Endothelial cell of umbilical vein (primary cell): ENCODE results near the gene R3HCC1L.

ENCODE experiments used
- CTCF ChIP-seq, 2 donors: IDR thresholded peaks; 1 replicate in 1 of 2; 2 replicates in 1 of 2; pipeline ENCODE4 v1.5.1; 2011; ENCODE audit warnings: low read length in 2 of 2, mild to moderate bottlenecking in 2 of 2, moderate library complexity in 2 of 2, control low read depth in 1 of 2, inconsistent platforms in 1 of 2, low read depth in 1 of 2; ENCODE audit not compliant: insufficient read depth in 1 of 2; ENCODE audit errors: extremely low read depth in 1 of 2
- FOS ChIP-seq: IDR thresholded peaks from 2 replicates; pipeline ENCODE4 v1.6.1; 2011; ENCODE audit warnings: mild to moderate bottlenecking, low read length, moderate library complexity, borderline replicate concordance; ENCODE audit not compliant: insufficient read depth
- GATA2 ChIP-seq: IDR thresholded peaks from 2 replicates; pipeline ENCODE4 v1.7.0; 2011; ENCODE audit warnings: low read depth, mild to moderate bottlenecking, moderate library complexity, mixed read lengths, low read length; ENCODE audit not compliant: insufficient read length, insufficient read depth
- JUN ChIP-seq: IDR thresholded peaks from 2 replicates; pipeline ENCODE4 v1.6.1; 2011; ENCODE audit warnings: borderline replicate concordance, low read depth; ENCODE audit not compliant: insufficient read length, insufficient read depth
- POLR2A ChIP-seq: IDR thresholded peaks from 2 replicates; pipeline ENCODE4 v1.6.1; 2012; ENCODE audit warnings: low read depth, mild to moderate bottlenecking, control low read depth, low read length
- POLR2AphosphoS5 ChIP-seq: IDR thresholded peaks from 2 replicates; pipeline ENCODE4 v1.6.1; 2012; ENCODE audit warnings: low read depth, mild to moderate bottlenecking, control low read depth, low read length, moderate library complexity; ENCODE audit not compliant: insufficient read depth

GRCh38 chr10:98158576-98158975 is 24.1 kb downstream of the R3HCC1L start:
- no peak for TF ChIP-seq POLR2A
- TF ChIP-seq CTCF (IDR thresholded peaks at IDR 0.05; ENCODE audit: extremely low read depth in 1 of 2, insufficient read depth in 1 of 2, low read depth in 1 of 2, low read length in 2 of 2), result no peak
- TF ChIP-seq JUN, result no peak
- TF ChIP-seq FOS, result no peak
- no peak for TF ChIP-seq GATA2
- no peak for TF ChIP-seq POLR2AphosphoS5
